COLO668 (cell line): ENCODE measurements around the gene NRL.
A peak's percentile ranks its signal among the peaks of the same experiment; 100 is the strongest.

Source experiments
- DNase-seq: peaks from one replicate; lab custom pipeline; 2025; ENCODE audit not compliant: unreplicated experiment; lab: John Stamatoyannopoulos, UW

Gene NRL

DNA sequence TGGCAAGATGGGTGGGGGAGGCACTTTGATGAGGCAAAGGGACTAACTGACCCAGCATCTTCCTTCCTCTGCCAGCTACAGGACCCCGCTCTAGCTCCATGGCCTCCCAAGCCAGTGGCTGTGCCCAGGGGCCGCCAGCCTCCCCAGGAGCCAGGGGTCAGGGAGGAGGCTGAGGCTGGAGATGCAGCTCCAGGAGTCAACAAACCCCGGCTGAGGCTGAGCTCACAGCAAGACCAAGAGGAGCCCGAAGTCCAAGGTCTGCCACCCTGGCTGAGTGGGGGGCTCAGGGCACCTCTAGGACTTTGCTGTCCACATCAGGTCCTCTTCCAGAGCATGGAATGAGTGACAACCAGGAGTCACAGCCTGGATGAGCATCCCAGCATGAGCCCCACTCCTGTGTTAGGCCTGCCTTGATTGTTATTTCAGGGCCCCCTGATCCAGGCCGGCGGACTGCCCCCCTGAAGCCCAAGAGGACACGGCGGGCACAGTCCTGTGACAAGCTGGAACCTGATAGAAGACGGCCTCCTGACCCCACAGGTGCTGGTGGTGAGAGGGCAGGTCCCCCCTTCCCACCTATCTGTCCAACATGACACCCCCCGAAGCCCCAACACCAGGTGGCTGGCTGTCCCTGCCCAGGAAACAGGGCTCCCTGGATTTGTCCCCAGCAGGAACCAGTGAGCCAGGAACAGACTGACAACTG lies 45.9 kb downstream of the NRL start:
- DNase-seq = no peak

DNA sequence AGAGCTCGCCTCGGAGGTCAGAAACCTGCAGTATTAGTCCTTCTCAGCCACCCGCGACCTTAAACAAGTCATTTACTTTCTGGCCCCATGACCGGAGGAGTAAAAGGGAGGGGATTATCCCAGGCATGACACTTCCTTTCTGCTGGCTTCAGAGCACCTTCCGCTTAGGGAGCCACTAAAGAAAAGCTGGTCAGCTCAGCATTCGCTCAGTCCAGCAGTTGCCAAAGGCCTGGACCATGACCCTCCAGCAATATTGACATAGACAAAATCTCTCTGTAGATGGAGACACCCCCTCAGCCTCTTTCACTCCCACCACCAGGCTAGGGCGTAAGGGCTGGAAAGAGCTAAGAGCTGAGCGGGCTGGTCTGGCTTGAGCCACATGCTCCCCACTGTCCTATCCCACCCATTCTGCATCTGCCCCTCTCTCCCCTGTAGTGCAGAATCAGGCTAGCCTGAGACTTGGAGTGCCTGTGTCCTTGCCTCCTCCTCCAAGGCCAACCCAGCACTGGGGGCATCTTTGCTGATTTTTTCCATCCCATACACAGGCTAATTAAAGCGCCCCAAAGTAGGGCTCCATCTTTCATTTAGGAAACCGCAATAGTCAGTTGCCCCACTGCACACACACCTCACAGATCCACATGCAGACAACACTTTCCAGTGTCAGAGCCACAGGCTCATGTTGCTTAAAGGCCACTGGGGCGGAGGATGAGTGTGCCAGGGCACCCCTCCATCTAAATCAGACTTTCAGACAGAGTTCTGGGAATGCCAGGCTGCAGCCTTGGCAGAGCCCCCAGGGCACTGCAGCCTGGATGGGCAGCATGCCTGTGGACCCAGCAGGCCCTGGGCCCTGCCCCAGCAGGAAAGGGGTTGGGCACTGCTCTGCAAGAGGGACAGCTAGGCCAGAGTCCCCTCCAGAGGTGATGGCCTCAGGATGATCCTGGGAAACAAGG lies 47.3 kb downstream of the NRL start:
- DNase-seq = no peak

- DNase-seq = peak; percentile 21
Measured at GRCh38 chr14:24066496-24067132, 48.1 kb downstream of the NRL start.

- no peak for DNase-seq
Measured at GRCh38 chr14:24065408-24065807, 49.3 kb downstream of the NRL start.

DNA sequence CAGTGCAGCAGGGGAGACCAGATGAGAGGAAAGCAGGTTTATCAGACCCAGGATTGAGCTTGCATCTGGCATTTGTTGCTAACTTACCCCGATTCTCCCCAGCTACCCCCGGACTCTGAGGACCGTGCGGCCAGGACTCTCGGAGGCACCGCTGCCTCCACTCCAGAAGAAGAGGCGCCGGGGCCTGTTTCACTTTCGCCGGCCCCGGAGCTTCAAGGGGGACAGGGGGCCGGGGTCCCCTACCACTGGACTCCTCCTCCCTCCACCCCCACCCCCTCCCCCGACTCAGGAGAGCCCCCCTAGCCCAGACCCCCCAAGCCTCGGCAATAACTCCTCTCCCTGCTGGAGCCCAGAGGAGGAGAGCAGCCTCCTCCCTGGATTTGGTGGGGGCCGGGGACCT lies 49.9 kb downstream of the NRL start:
- DNase-seq = no peak

GRCh38 chr14:24064091-24064795 lies 50.5 kb downstream of the NRL start:
- no peak for DNase-seq

DNA sequence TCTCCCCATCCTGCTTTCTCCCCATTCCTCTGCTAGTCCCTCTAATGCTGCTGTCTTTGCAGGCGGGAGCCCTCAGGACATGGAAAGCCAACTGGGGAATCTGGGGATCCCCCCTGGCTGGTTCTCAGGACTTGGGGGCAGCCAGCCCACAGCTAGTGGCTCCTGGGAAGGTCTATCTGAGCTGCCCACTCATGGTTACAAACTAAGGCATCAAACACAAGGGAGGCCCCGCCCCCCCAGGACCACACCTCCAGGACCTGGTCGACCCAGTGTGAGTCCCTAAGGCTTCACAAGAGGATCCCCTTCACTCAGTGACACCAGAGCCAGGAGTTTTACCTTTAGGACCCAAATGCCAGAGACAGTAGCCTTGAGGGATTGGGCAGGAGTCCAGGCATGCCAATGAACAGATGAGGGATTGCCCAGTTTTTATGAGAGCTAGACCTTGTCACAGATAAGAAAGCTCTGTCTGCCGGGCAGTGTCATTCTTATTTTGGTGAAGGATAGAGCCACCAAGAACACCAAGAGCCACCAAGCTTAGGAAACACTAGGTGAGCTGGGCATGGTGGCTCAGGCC lies 51.4 kb downstream of the NRL start:
- DNase-seq = no peak

GRCh38 chr14:24062216-24062980 lies 52.4 kb downstream of the NRL start:
- no peak for DNase-seq

DNA sequence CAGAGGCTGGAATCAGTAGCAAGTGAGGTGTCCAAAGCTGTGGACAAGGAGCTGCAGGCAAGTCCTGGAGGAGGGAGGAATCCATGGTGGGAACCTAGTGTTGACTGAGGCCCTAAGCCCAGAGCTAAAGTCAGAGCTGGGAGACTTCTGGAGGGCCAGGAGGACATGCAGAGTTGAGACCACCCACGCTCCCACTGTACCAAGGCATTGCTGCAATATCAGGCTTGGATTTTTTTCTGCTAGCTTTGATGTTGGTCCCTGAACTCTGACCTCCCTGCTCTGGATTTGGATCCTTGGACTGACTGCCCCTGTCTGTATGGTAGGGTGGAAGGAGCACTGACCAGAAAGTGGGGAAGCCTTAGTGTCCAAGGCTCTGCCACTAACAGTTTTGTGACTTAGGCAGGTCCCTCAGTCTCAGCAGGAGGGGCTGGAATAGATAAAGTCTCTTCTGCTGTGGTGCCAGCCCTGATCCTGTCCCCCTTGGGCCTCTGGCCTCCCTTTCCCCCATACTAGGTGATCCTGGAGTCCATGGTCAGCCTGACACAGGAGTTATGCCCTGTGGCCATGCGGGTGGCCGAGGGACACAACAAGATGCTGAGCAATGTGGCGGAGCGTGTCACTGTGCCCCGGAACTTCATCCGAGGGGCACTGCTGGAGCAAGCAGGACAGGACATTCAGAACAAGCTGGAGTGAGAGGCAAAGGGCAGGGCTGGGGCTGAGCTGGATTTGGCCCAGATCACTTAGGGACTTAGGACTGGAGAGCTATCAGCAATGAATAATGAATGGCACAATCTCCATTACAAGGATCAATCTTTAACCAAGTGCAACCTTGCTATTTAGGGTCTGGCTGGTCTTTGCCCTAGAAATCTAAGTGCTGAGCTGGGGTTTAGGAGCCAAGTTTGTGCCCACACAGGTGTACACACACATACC lies 53.5 kb downstream of the NRL start:
- DNase-seq = no peak

- no peak for DNase-seq
Measured at GRCh38 chr14:24060443-24060842, 54.3 kb downstream of the NRL start.

DNA sequence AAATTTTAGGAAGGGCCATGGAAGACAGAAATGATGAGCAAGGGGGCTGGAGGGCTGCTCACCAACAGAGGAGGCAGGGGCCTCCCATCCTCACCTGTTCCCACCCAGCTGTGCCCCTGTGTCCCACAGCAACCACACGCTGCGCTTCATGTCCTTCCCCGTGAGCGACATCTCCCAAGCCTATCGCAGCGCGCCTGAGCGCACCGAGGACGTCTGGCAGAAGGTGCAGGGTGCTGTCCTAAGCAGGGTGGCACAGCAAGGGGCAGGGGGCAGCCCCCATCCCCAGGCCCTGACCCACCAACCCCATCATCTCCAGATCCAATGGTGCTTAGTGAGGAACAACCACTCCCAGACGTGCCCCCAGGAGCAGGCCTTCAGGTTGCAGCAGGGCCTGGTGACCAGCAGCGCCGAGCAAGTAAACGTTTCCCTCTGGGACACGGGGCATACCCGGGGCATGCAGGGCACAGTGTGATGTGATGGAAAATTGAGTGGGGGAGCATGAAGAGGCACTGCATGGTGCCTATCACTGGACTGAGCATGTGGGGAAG lies 54.8 kb downstream of the NRL start:
- no peak for DNase-seq

GRCh38 chr14:24058951-24059475 lies 55.7 kb downstream of the NRL start:
- no peak for DNase-seq

- DNase-seq = peak; percentile 72
Measured at GRCh38 chr14:24058260-24058950, 56.3 kb downstream of the NRL start.

- DNase-seq = no peak
Measured at GRCh38 chr14:24057867-24058259, 56.9 kb downstream of the NRL start.

DNA sequence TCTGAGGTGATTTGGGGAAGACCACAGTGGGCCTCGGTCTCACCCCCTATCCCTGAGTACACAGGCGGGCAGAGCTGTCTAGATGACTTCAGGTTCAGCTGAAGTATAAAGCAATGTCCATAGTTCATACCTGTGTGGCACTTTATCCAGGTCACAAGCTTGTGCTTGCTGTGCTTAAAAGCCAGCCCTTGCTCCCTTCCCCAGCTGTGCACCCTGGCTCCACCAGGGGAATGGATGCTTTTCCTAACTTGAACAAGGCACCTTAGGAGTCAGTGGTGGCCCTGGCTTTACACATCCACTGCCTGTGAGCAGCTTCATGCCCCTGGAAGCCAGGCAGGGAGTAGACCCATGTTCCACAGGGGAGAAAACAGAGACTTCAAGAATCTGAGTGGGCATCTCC lies 57.5 kb downstream of the NRL start:
- no peak for DNase-seq

DNA sequence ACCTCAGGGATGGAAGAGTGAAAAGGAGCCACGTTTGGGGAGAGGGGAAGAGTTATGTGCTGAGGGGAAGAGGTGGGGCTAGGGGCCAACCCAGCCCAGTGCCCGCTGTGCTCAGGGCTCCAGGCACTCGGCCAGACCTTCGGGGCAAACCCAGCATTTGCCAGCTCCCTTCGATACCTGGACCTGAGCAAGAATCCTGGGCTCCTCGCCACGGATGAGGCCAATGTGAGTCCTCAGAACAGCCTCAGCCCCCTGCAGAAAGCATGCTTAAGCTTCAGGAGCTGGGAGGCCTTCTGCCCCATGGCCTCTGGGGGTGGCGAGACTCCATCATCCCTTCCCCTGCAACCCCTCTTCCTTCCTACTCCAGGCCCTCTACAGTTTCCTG lies 58.0 kb downstream of the NRL start:
- DNase-seq = no peak

DNA sequence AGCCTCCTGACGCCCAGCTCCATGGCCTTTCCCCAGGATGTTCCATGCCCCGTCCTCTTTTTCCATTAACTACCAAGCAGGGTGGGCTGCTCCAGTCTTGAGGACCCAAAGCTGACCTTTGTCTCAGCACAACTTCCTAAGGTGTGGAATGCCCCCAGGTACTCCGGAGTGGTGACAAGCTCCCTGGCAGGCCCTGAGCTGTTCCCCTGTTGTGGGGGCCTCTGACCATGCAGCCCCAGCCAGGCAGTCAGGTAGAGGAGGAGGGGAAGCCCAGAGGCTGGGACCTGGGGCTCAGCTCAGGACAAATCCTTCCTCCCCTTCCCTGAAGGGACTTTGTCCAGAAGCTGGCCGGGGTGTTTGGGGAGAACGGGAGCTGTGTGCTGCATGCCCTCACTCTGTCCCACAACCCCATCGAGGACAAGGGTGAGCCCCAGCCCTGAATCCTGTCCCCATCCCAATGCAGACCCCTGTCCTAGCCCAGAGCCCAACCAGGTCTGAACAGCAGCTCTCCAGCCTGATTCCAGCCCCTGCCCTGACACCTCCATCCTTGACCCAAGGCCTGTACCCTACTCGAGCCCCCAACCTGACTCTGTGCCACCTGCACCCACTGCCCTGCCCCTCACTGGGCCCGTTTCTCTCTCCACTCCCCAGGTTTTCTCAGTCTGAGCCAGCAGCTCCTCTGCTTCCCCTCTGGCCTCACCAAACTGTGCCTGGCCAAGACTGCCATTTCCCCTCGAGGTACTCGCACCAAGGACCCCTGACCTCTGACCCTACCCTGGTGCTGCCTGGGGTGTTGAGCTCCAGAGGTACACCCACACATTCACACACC lies 58.6 kb downstream of the NRL start:
- DNase-seq = no peak
